Stimulated activated CD4-positive, alpha-beta T cell treated with anti-CD3 and anti-CD28 coated beads, Interleukin-4, amount 100 ng/mL, for 48 hours (primary cell): ENCODE measurements around the gene POP5.
A peak's percentile ranks its signal among the peaks of the same experiment; 100 is the strongest.
"Not testable (repeated sequence)": the region's sequence is repeated elsewhere in the genome, so short reads cannot be mapped to it uniquely, and the experiment has no call there.

Experiments used
- DNase-seq, 2 donors: peaks; one replicate each; pipeline ENCODE4 v3.0.0-alpha.2; 2020; ENCODE audit warnings: low read depth in 2 of 2

POP5 gene

GRCh38 chr12:120536064-120536791 is 45.0 kb downstream of the POP5 start:
- DNase-seq, result no peak

DNA sequence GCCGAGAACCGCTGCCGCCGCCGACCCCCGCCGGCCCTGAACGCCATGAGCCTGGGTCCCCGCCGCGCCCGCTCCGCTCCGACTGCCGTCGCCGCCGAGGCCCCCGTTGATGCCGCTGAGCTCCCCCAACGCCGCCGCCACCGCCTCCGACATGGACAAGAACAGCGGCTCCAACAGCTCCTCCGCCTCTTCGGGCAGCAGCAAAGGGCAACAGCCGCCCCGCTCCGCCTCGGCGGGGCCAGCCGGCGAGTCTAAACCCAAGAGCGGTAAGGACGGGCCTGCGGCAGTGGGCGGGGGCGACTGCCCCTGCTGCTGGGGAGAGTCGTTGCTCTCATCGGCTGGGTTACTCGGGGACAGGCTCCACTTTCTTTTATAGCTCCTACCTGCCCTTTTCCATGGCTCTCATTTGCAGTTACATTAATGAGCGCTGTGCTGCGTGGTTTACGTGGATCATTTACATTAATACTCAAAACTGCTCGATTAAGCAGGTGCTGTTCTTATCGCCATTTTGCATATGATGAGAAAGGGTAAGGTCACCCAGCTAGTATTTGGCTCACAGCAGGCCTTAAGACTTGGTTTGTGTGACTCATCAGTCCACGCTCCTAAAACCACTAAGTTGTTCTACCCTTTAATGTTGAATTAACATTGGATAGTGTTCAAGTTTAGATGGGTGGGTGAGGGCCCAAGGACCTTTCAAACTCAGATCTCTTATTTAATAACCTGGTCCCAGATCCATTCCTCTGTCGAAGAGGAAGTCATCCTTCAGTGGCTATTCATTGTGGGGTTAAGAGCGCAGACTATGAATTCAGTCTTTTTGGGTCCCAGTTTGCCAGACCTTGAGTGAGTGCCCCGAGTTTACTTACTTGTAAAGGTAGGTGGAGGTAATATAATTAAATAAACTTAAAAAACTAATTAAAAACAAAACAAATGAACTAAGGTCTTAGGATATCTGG is 46.2 kb downstream of the POP5 start:
- DNase-seq, result peak; percentile 38 to 42

DNA sequence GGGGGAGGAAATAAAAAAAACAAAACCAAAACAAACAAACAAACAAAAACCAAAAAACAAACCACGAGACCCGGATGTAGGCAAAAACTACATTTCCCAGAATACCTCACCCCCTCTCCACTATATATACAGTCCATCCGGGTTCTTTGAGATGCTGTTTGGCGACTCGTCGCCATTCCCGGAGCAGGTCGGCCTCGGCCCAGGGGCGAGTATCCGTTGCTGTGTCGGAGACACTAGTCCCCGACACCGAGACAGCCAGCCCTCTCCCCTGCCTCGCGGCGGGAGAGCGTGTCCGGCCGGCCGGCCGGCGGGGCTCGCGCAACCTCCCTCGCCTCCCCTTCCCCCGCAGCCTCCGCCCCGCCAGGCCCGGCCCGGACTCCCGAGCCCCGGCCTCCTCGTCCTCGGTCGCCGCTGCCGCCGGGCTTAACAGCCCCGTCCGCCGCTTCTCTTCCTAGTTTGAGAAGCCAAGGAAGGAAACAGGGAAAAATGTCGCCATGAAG is 46.9 kb downstream of the POP5 start, which contains the start of gene RNF10:
RNF10 (plus strand) TSS at position 154 of the 500 bp plus-strand sequence. CDS start 456 bp downstream, outside the sequence.
- peak; percentile 51 to 54 for DNase-seq

DNA sequence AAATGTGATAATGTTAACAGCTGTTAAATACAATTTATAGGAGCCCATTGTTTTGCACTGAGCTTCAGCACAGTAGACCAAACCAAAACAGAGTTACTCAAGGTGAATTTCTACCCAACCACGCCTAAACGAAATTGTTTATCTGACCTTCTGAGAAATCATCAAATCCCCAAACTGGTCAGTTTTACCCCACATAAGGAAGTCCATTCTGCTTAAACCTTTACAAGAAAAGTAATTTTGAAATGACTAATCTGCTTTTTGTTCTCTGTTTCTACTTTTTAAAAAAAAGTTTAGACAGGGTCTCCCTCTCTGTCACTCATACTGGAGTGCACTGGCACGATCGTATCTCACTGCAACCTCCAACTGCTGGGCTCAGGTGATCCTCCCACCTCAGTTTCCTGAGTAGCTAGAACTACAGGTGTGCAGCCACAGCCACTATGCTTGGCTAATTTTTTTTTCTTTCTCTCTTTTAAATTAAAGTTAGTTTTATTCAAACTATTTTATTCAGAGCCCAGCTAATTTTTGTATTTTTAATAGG is 48.4 kb downstream of the POP5 start:
- DNase-seq, result no peak

DNA sequence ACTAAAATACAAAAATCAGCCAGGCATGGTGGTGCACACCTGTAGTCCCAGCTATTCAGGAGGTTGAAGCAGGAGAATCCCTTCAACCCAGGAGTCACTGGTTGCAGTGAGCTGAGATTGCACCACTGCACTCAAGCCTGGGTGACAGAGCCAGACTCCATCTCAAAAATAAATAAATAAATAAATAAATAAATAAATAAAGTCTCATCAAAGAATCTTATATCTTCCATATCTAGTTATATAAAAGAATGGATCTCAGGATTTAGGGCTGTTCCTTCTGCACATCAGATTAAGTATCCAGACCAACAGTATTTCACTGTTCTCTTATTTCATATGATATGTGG is 50.8 kb downstream of the POP5 start:
- DNase-seq, result not testable (repeated sequence)

GRCh38 chr12:120529641-120530417 is 51.4 kb downstream of the POP5 start:
- no peak for DNase-seq

- DNase-seq, result peak; percentile 81
These were observed 52.2 kb downstream of the POP5 start, which contains the start of gene COQ5 for GRCh38 chr12:120528861-120529525. Gene COQ5 (minus strand): TSS chr12:120529158. CDS start chr12:120529141, 17 bp downstream.
